GM18951 (cell line): ENCODE measurements around the gene UNC13C.

Experiments used
- POLR2A ChIP-seq: IDR thresholded peaks from 4 replicates; pipeline ENCODE4 v1.6.1; 2011; ENCODE audit warnings: mild to moderate bottlenecking; ENCODE audit not compliant: insufficient read length, insufficient read depth; ENCODE audit errors: extremely low read depth
- in situ Hi-C: fragments of 300-500 bp; cut with MboI; formaldehyde crosslinking; loops from one replicate; pipeline ENCODE4 v1.12.0; 2022; ENCODE audit warnings: low sequenced_read_pairs, mixed read lengths, inconsistent platforms; ENCODE audit not compliant: unreplicated experiment

The UNC13C gene

GRCh38 chr15:54099010-54099409 lies 120.8 kb downstream of the UNC13C start:
- in situ Hi-C loops, result loop anchor here (25.0 kb wide), 1 partner anchor 1013 kb away; no protein-coding TSS in a partner anchor
- TF ChIP-seq POLR2A, result no peak

- no peak for TF ChIP-seq POLR2A
- in situ Hi-C loops, result no loop called here
Observed at GRCh38 chr15:54101664-54102270, 123.5 kb downstream of the UNC13C start.

GRCh38 chr15:54102704-54103103 lies 124.5 kb downstream of the UNC13C start:
- in situ Hi-C loops, result no loop called here
- TF ChIP-seq POLR2A, result no peak

- in situ Hi-C loops, result no loop called here
- no peak for TF ChIP-seq POLR2A
Observed at GRCh38 chr15:54109014-54109413, 130.8 kb downstream of the UNC13C start.

- TF ChIP-seq POLR2A, result no peak
- in situ Hi-C loops, result no loop called here
Observed at GRCh38 chr15:54119051-54119450, 140.8 kb downstream of the UNC13C start.

GRCh38 chr15:54120949-54121463 lies 142.8 kb downstream of the UNC13C start:
- no peak for TF ChIP-seq POLR2A
- in situ Hi-C loops, result no loop called here

- TF ChIP-seq POLR2A, result no peak
- in situ Hi-C loops, result no loop called here
Observed at GRCh38 chr15:54127574-54127973, 149.3 kb downstream of the UNC13C start.

GRCh38 chr15:54131410-54131809 lies 153.2 kb downstream of the UNC13C start:
- in situ Hi-C loops, result no loop called here
- TF ChIP-seq POLR2A, result no peak

GRCh38 chr15:54149115-54149531 lies 170.9 kb downstream of the UNC13C start:
- in situ Hi-C loops, result no loop called here
- TF ChIP-seq POLR2A, result no peak

GRCh38 chr15:54150255-54150654 lies 172.0 kb downstream of the UNC13C start:
- TF ChIP-seq POLR2A, result no peak
- in situ Hi-C loops, result no loop called here

GRCh38 chr15:54159012-54159411 lies 180.8 kb downstream of the UNC13C start:
- no peak for TF ChIP-seq POLR2A
- in situ Hi-C loops, result no loop called here

GRCh38 chr15:54187325-54187724 lies 209.1 kb downstream of the UNC13C start:
- no peak for TF ChIP-seq POLR2A
- in situ Hi-C loops, result no loop called here

GRCh38 chr15:54197995-54198394 lies 219.8 kb downstream of the UNC13C start:
- no peak for TF ChIP-seq POLR2A
- in situ Hi-C loops, result no loop called here

GRCh38 chr15:54206586-54207321 lies 228.5 kb downstream of the UNC13C start:
- TF ChIP-seq POLR2A, result no peak
- in situ Hi-C loops, result no loop called here
